Thyroid gland (tissue), 4 donors: ENCODE measurements around the gene GRB7.

ENCODE experiments used
- POLR2A ChIP-seq, 2 donors: fragments of 450-650 bp; IDR thresholded peaks; one replicate each; pipeline ENCODE4 v1.6.1; 2017; ENCODE audit warnings: antibody characterized with exemption in 2 of 2, mild to moderate bottlenecking in 2 of 2, moderate library complexity in 1 of 2
- TF ChIP-seq, protein P1 (sequence below), 6 experiments: fragments of 200-600 bp in 3 of 6; fragments of 450-650 bp in 3 of 6; sonication (generic) in 3 of 6; IDR thresholded peaks; one replicate each; pipeline ENCODE4 v1.5.1; 2016 to 2019; ENCODE audit warnings: antibody characterized with exemption in 6 of 6, mild to moderate bottlenecking in 2 of 6, inconsistent platforms in 1 of 6, moderate library complexity in 1 of 6

DNA sequence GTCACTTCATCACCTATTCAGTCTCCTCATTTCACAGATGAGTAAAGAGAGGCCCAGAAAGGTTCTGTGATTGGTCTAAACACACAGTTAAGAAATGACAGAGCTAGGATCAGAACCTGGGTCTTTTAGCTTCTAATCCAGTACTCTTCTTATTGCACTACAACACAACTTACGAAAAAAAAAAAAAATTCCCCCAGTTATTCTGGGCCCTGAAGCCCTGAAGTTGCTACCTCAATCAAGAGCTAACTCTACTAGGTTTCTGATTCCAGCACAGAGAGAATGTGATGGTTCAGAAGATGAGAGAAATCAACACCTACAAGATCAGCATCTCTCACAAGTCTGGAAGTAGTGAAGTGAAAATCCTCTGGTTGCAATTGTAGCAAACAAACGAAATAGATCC, 37.3 kb downstream of the GRB7 start:
- no peak for TF ChIP-seq POLR2A (IDR thresholded peaks at IDR 0.05)
- TF ChIP-seq, protein P1, sequence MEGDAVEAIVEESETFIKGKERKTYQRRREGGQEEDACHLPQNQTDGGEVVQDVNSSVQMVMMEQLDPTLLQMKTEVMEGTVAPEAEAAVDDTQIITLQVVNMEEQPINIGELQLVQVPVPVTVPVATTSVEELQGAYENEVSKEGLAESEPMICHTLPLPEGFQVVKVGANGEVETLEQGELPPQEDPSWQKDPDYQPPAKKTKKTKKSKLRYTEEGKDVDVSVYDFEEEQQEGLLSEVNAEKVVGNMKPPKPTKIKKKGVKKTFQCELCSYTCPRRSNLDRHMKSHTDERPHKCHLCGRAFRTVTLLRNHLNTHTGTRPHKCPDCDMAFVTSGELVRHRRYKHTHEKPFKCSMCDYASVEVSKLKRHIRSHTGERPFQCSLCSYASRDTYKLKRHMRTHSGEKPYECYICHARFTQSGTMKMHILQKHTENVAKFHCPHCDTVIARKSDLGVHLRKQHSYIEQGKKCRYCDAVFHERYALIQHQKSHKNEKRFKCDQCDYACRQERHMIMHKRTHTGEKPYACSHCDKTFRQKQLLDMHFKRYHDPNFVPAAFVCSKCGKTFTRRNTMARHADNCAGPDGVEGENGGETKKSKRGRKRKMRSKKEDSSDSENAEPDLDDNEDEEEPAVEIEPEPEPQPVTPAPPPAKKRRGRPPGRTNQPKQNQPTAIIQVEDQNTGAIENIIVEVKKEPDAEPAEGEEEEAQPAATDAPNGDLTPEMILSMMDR (IDR thresholded peaks at IDR 0.05): no peak
